Amniotic stem cell (primary cell): ENCODE measurements around the gene CLEC20A.
"Not testable (repeated sequence)": the region's sequence is repeated elsewhere in the genome, so short reads cannot be mapped to it uniquely, and the experiment has no call there.

ENCODE experiments used
- DNase-seq: peaks from one replicate; lab custom pipeline; 2025; lab: John Stamatoyannopoulos, UW

Gene CLEC20A

GRCh38 chr1:178529364-178530036 is 32.7 kb upstream of the CLEC20A start:
- DNase-seq = no peak

- DNase-seq = no peak
Measured at GRCh38 chr1:178528953-178529335, 32.2 kb upstream of the CLEC20A start.

GRCh38 chr1:178528228-178528952 is 31.6 kb upstream of the CLEC20A start:
- DNase-seq = no peak

- no peak for DNase-seq
Measured at GRCh38 chr1:178527117-178527516, 30.4 kb upstream of the CLEC20A start.

DNA sequence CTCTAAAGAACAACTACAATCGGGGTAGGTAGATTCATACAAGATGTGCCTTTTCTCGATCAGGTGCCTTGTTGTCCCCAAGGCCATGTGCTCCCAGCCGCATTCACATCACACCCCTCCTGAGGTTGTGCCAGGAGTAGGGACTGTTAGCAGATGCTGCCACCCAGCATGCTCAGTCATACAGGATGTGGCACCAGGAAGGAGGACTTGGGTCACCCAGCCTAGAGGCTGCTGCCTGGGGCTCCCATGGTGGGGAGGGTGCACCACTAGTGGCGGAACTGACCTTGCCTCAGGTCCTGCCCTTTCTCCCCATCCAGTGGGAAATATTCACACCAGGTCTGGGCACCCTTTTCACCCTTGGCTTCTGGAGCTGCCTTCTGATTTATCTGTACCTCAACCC is 24.5 kb upstream of the CLEC20A start:
- DNase-seq = no peak

DNA sequence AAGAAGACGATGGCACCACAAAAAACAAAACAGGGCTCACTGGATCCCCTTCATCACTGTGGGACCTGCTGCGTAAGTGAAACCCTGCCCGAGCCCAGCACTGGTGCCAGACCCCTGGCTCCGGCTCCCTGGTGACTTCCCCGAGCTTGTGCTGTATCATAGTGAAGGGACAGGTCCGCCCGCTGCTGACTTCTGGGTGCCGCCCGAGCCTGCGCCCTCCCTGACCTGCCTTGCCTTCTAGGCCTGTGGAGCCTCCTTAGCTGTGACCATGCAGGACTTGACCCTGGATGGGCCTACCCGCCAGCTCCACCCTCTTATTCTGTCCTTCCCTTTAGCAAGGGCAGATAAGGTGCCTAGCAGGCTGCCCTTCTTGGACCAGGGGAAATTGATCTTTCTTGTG is 24.0 kb upstream of the CLEC20A start:
- no peak for DNase-seq

DNA sequence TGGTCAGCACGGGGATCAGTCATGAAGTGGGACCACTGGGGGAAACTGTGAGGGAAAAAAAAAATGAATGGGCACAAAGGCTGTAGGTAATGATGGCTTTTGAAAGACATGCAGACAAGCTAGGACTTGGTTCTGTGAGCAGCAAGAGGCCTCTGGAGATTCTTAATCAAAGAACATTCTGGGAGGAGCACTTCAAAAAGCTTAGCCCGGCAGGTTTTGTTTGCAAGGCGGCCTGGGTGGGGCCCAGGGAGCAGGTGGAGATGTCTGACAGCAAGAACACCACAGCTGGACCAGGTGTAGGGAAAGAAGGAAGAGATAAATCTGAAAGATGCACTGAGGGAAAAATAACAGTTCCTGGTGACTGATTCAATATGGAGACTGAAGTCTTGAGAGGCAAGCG is 22.1 kb upstream of the CLEC20A start:
- no peak for DNase-seq

DNA sequence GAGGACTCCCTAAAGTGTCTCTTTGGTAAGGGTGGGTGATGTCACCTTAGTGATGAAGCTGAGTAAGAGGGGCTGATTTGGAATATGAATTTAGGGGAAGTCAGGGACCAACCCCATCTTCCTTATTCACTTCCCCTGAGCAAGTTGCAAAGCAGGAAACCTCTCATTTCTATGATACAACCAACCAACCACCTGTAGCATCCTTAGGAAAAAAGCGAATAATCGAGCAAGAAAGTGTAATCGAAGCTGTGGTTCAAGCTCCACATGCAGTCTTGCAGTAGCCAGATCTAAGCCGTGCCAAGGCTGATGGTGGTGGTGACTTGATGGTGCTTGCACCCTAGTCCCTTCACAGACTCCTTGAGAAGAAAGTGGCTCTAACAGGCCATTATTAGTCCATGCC is 19.3 kb upstream of the CLEC20A start:
- no peak for DNase-seq

DNA sequence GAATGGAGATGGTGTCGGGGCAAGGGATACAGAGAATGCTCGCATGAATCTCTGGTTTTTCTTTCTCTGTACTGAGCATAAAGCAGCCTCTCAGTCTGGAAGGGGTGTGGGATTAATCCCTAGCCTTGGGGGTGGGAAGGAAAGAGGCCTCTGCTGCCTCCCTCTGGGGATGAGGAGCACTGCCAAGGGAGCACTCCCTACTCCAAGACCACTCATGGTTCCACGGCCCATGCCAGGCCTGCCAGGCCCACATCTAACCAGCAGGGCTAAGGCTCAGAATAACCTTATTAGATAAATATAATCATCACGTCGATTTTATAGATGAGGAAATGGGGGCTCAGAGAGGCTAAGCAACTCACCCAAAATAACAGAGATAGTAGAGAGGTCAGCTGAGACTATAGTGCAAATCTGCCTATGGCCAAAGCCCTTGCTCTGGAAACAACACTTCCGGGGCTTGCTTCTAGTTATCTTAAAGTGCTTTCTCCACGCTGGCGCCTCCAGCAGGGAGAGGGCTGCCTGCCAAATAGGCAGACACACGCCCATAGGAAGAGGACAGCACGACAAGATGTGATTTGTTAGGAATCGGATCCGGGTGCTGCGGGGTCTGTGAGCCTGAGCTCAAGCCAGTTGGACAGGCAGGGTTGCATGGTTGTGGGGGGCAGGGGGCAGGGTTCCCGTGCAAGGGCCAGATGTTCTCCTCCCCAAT is 16.7 kb upstream of the CLEC20A start:
- DNase-seq = no peak

GRCh38 chr1:178512566-178513277 is 16.0 kb upstream of the CLEC20A start, which contains the start of gene TEX35:
TSS of gene TEX35 (plus strand) at chr1:178513109. CDS start at chr1:178513189, 80 bp downstream.
- DNase-seq = no peak

- DNase-seq = no peak
Measured at GRCh38 chr1:178510155-178510554, 13.4 kb upstream of the CLEC20A start.

DNA sequence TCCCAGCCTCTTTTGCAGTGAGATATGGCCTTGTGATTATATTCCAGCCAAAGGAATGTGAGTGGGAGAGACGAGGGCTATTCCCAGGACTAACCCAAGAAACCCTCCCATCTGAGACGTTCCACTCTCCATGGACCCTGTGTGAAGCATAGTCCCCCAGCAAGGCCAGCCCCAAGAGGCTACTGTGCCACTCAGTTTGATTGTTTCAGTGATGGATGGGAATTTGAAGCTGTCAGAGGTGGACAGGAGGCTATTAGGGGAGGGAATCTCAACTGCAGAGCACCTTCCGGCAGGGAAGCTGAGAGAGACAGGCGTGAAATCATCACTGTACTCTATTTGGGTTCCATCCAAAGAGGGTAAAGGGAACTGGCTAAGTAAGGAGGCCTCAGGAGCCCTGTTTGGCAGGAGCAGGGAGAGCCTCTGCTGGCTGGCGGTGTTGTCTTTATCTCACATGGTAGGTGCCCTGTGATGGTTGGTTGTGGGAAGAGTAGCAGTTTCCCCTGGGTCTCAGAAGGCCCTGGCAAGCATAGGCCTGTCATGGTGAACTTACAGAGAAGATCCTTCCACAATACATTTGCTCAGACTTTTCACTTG is 12.7 kb upstream of the CLEC20A start:
- no peak for DNase-seq

DNA sequence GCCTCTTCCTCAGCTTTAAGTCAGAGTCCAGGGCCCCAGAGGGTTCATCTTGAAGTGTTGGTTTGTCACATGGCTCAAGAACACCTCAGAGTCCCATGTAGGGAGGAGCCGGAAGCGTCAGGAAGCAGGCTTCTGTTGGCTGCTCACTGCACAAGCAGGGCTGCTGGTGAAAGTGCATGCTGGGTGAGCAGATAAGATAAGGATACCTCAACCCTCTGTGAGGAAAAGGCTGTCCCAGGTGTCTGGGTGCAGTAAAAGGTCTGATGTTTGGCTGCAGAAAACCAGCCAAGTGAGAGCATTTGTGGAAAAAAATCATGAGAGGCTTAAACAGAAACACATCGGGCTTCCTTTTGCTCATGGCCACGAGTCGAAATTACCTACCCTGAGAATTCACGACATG is 9.9 kb upstream of the CLEC20A start:
- no peak for DNase-seq

DNA sequence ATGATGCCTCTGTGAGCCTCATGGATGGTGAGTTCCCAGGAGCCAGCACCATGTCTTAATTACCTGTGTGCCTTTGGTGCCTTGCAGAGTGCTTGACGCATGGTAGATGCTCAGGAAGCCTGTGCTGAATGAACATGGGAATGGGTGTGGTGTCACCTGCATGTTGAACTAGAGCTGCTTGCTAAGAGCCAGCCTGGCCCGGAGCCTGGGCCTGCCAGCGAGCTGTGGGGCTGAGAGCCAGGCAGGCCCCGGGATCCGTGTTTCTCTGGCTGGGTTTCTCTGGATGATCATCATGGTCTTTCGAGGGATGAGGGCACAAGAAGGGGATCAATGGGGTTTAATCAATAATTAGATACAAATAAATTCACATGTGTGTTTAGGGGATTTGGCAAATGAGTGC is 9.4 kb upstream of the CLEC20A start:
- no peak for DNase-seq

DNA sequence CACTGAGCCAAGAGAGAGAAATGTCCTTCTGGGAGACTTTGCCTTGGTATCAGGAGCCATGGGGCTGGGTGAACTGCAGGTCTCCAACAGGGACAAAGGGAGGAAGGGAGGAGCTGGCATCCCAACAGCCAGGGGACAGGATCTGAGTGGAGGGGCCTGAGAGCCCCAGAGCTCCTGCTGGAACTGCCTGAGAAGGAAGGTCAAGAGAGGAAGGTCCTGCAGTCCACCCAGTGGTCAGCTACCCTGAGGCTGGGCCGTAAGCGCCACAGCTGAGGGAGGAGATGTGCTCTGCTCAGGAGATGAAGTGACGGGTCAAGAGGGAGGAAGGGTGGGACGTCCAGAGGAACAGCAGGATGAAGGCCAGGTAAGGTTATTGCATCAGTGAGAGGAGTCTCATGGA is 7.5 kb upstream of the CLEC20A start:
- DNase-seq = no peak

GRCh38 chr1:178503849-178504248 is 7.1 kb upstream of the CLEC20A start:
- DNase-seq = no peak

GRCh38 chr1:178503316-178503715 is 6.6 kb upstream of the CLEC20A start:
- DNase-seq = not testable (repeated sequence)

- DNase-seq = no peak
Measured at GRCh38 chr1:178502856-178503255, 6.1 kb upstream of the CLEC20A start.

DNA sequence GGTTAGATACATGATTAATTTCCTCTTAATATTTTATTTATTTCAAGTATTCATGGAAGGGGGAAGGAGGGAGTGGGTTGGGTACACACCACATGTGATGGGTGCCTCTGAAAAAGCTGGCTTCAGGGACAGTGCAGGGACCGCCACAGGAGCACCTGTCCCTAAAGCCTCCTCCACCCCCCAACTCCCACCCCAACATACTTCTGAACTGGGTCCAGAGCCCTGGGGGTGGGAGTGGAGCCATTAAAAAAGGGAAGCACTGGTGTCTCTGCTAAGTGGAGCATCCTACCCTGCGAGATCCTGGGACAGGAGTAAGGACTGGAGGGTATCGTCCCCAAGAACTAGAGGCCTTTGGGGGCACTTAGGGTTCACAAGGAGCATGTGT is 5.6 kb upstream of the CLEC20A start:
- DNase-seq = no peak

- DNase-seq = no peak
Measured at GRCh38 chr1:178501705-178502329, 5.1 kb upstream of the CLEC20A start.

GRCh38 chr1:178500936-178501554 is 4.3 kb upstream of the CLEC20A start:
- DNase-seq = no peak
